ENCODE measurements around the gene ING4.

Gene ING4

DNA sequence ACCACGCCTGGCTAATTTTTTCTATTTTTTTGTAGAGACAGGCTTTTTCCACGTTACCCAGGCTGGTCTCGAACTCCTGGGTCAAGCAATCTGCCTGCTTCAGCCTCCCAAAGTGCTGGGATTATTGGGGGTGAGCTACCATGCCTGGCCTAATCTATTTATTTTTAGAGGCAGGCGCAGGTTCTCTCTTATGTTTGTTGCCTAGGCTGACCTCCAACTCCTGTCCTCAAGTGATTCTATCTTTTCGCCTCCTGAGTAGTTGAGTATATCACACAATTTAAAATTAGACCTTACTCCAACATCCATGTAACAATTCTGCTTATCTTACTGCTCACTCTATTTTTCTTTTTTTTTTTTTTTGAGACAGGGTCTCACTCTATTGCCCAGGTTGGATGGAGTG lies 8.9 kb downstream of the ING4 start:
- Histone ChIP-seq H3K9me3 (ENCODE audit: control insufficient read depth, low read length) (no peaks in the 10 kb centered on the region), H3K79me2 (peaks cover 30% of the 10 kb centered on the region), H3K4me2 (ENCODE audit: low read length) (no peak overlapping the region), H3K9ac (no peak overlapping the region), H3K4me3 (ENCODE audit: low read depth, low read length) (no peak overlapping the region), H3K4me1 (no peaks in the 10 kb centered on the region), H2AFZ (no peak overlapping the region), H3K27ac (no peak overlapping the region), H3K36me3 (ENCODE audit: control insufficient read depth, insufficient read depth, low read length) (no peaks in the 10 kb centered on the region), H3K27me3 (ENCODE audit: control insufficient read depth, insufficient read depth, low read length) (no peaks in the 10 kb centered on the region)
- TF ChIP-seq, protein P1, sequence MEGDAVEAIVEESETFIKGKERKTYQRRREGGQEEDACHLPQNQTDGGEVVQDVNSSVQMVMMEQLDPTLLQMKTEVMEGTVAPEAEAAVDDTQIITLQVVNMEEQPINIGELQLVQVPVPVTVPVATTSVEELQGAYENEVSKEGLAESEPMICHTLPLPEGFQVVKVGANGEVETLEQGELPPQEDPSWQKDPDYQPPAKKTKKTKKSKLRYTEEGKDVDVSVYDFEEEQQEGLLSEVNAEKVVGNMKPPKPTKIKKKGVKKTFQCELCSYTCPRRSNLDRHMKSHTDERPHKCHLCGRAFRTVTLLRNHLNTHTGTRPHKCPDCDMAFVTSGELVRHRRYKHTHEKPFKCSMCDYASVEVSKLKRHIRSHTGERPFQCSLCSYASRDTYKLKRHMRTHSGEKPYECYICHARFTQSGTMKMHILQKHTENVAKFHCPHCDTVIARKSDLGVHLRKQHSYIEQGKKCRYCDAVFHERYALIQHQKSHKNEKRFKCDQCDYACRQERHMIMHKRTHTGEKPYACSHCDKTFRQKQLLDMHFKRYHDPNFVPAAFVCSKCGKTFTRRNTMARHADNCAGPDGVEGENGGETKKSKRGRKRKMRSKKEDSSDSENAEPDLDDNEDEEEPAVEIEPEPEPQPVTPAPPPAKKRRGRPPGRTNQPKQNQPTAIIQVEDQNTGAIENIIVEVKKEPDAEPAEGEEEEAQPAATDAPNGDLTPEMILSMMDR (IDR thresholded peaks at IDR 0.05): no peak

DNA sequence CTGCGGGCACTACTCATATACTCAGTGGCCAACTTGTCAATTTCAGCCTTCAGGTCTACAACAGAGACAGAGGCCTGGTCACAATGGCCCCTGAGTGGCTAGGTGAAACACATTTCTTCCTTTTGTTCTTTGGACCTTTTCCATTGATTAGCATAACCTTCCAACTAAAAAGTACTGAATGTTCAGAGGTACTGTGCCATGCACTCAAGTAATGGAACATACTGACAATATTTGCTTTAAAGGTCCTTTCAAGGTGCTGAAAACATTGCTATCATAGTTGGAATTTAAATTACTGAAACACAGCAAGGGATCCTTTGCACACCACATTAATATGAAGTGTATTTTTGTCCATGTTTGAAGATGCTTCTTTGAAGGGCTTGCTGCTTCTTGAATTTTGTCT lies 9.6 kb downstream of the ING4 start:
- Histone ChIP-seq H3K36me3 (ENCODE audit: control insufficient read depth, insufficient read depth, low read length) (no peaks in the 10 kb centered on the region), H3K4me3 (ENCODE audit: low read depth, low read length) (no peak overlapping the region), H3K9ac (no peak overlapping the region), H3K4me1 (no peaks in the 10 kb centered on the region), H3K79me2 (peaks cover 24% of the 10 kb centered on the region), H3K27ac (no peak overlapping the region), H2AFZ (no peak overlapping the region), H3K9me3 (ENCODE audit: control insufficient read depth, low read length) (no peaks in the 10 kb centered on the region), H3K27me3 (ENCODE audit: control insufficient read depth, insufficient read depth, low read length) (no peaks in the 10 kb centered on the region), H3K4me2 (ENCODE audit: low read length) (no peak overlapping the region)
- TF ChIP-seq, protein P1 (IDR thresholded peaks at IDR 0.05): no peak

DNA sequence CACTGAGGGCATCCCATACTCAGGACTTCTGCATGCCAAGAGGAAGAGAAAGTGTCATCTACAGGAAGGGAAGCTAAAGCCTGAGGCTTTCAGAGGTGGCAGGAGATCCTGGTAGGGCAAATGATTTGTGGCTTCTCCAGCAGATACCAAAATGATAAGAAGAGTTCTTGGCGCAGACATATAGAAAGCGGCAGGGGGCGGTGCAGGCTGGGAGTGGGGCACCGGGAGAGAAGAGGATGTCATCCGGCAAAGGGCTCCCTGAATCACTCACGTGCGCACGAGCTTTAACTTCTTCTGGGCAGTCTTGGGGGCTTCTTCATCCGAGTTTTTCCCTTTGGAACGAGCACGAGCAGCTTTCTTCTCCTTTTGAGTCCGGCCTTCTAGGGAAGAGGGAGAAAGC lies 10.5 kb downstream of the ING4 start:
- Histone ChIP-seq H3K27me3 (ENCODE audit: control insufficient read depth, insufficient read depth, low read length) (no peaks in the 10 kb centered on the region), H3K4me3 (ENCODE audit: low read depth, low read length) (no peak overlapping the region), H3K4me1 (no peaks in the 10 kb centered on the region), H3K9ac (no peak overlapping the region), H3K79me2 (peaks cover 22% of the 10 kb centered on the region), H3K36me3 (ENCODE audit: control insufficient read depth, insufficient read depth, low read length) (no peaks in the 10 kb centered on the region), H3K9me3 (ENCODE audit: control insufficient read depth, low read length) (no peaks in the 10 kb centered on the region), H3K27ac (no peak overlapping the region), H2AFZ (no peak overlapping the region), H3K4me2 (ENCODE audit: low read length) (no peak overlapping the region)
- TF ChIP-seq, protein P1 (IDR thresholded peaks at IDR 0.05): no peak

DNA sequence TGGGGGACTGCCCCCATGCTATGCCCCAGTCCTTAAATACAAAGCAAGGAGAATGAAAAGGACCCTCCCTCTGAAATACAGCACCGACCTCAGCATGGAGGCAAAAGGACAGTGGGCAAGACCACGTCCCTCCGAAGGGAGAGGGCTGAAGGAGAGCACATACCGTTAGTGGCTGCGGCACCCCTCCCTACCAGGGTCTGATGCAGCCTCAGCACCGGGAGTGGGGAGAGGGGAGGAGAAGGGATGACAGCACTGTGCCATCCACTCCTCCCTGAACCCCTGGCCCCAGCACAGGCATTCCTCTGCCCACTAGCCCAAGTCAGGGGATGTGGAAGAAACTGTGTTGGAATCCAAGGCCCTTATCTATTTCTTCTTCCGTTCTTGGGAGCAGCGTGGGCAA lies 12.1 kb downstream of the ING4 start:
- Histone ChIP-seq H3K27ac (no peak overlapping the region), H3K4me2 (ENCODE audit: low read length) (no peak overlapping the region), H3K9ac (no peak overlapping the region), H3K4me1 (no peaks in the 10 kb centered on the region), H2AFZ (no peak overlapping the region), H3K36me3 (ENCODE audit: control insufficient read depth, insufficient read depth, low read length) (no peaks in the 10 kb centered on the region), H3K27me3 (ENCODE audit: control insufficient read depth, insufficient read depth, low read length) (no peaks in the 10 kb centered on the region), H3K4me3 (ENCODE audit: low read depth, low read length) (no peak overlapping the region), H3K79me2 (peaks cover 11% of the 10 kb centered on the region), H3K9me3 (ENCODE audit: control insufficient read depth, low read length) (no peaks in the 10 kb centered on the region)
- TF ChIP-seq, protein P1 (IDR thresholded peaks at IDR 0.05): no peak

DNA sequence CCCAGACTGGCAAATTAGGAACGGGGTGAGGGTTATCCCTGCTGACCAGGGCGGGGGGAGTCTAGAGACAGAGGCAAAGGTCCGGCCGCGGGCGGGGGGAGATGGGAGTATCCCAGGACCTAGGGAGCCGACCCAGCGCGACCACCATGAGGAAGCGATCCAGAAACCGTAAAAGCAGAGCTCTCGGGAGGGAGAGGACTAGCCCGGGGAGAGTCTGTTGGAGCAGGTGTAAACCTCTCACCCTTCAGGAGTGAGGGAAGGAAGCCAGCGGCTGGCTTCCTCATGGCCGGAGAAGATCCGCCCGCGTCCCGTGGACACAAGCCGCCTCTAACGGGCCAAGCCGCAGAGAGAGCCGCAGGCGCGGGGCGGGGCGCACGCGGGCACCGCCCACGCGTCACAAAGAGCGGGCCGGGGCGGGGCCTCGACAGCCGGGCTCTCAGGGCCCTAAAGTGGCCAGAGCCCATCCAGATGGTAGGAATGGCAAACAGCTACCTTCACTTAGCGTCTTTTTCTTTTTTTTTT lies 15.8 kb downstream of the ING4 start, which contains the start of gene ACRBP:
ACRBP (minus strand) TSS at position 350 of the 522 bp plus-strand sequence; CDS start at position 284, 66 bp downstream.
- Histone ChIP-seq H2AFZ (peak within 1 kb of the TSS; percentile 1), H3K9ac (no peak within 1 kb of the TSS), H3K27me3 (ENCODE audit: control insufficient read depth, insufficient read depth, low read length) (no peaks in the 10 kb centered on the region), H3K9me3 (ENCODE audit: control insufficient read depth, low read length) (no peaks in the 10 kb centered on the region), H3K27ac (no peak within 1 kb of the TSS), H3K4me1 (no peaks in the 10 kb centered on the region), H3K36me3 (ENCODE audit: control insufficient read depth, insufficient read depth, low read length) (no peaks in the 10 kb centered on the region), H3K79me2 (peaks cover 3% of the 10 kb centered on the region), H3K4me2 (ENCODE audit: low read length) (peak within 1 kb of the TSS; percentile 35), H3K4me3 (ENCODE audit: low read depth, low read length) (peak within 1 kb of the TSS; percentile 34)
- TF ChIP-seq, protein P1 (IDR thresholded peaks at IDR 0.05): no peak

Data from parathyroid adenoma (tissue), 2 donors.